Measurements from ENCODE around the gene CLASRP.

- no peak for TF ChIP-seq CTCF (IDR thresholded peaks at IDR 0.05; ENCODE audit: insufficient read depth, low read length)
- no peak for TF ChIP-seq REST (IDR thresholded peaks at IDR 0.05; ENCODE audit: insufficient replicate concordance, low read depth)
Observed at GRCh38 chr19:45104658-45105349, 66.0 kb downstream of the CLASRP start.

Data from HL-60 (cell line).